Left lobe of liver (tissue), 2 donors: ENCODE measurements around the gene KCNK18. TPM values are rescaled to one million over a fixed set of nuclear protein-coding genes. Genes with fewer than 3 reads are reported as not detected.

Experiments
- ATAC-seq: fragments of 200-7000 bp; cut with Tn5 transposase; one replicate; pipeline ENCODE4 v1.9.1; 2020; ENCODE audit warnings: mild to moderate bottlenecking, moderate library complexity
- DNase-seq: peaks from one replicate; pipeline ENCODE4 v3.0.0-alpha.2; 2020; ENCODE audit warnings: low spot score
- total RNA-seq: library from RNA; stranded (reverse); gene quantifications from one replicate; pipeline ENCODE4 v1.2.1, GENCODE V29; 2021
- donor health status: DM: no; HTN: no; CAD: no; lungs with moderate emphysema.
- donor health status: DM: no; HTN: yes; CAD: no.

KCNK18 gene
- not detected for total RNA-seq

- ATAC-seq (no peak), DNase-seq (no peak)
Observed at GRCh38 chr10:117197189-117197588, at the start of gene KCNK18. Gene KCNK18 (plus strand): TSS chr10:117197489. CDS start chr10:117197489, 0 bp downstream.

GRCh38 chr10:117148284-117148683, 49.0 kb upstream of the KCNK18 start:
- DNase-seq: no peak
- no peak for ATAC-seq

GRCh38 chr10:117152668-117153067, 44.6 kb upstream of the KCNK18 start:
- DNase-seq: no peak
- no peak for ATAC-seq

GRCh38 chr10:117158297-117158696, 39.0 kb upstream of the KCNK18 start:
- DNase-seq (no peak), ATAC-seq (no peak)

- DNase-seq (no peak), ATAC-seq (no peak)
Observed at GRCh38 chr10:117159390-117159789, 37.9 kb upstream of the KCNK18 start.

- ATAC-seq: no peak
- no peak for DNase-seq
Observed at GRCh38 chr10:117160567-117160966, 36.7 kb upstream of the KCNK18 start.

GRCh38 chr10:117161386-117162033, 35.8 kb upstream of the KCNK18 start:
- ATAC-seq (no peak), DNase-seq (no peak)

GRCh38 chr10:117162093-117163060, 34.9 kb upstream of the KCNK18 start:
- DNase-seq: no peak
- peak; percentile 6 for ATAC-seq

GRCh38 chr10:117163061-117163953, 34.0 kb upstream of the KCNK18 start:
- peak; percentile 16 for ATAC-seq

GRCh38 chr10:117163954-117164548, 33.2 kb upstream of the KCNK18 start:
- DNase-seq: no peak
- no peak for ATAC-seq

More at GRCh38 chr10:117163061-117163953, 34.0 kb upstream of the KCNK18 start:
- no peak for DNase-seq

GRCh38 chr10:117164592-117165537, 32.4 kb upstream of the KCNK18 start:
- DNase-seq: no peak
- ATAC-seq: peak; percentile 7

GRCh38 chr10:117165538-117166417, 31.5 kb upstream of the KCNK18 start:
- peak; percentile 77 for ATAC-seq
- DNase-seq: peak; percentile 49

- DNase-seq: no peak
Observed at GRCh38 chr10:117166418-117167345, 30.6 kb upstream of the KCNK18 start.

GRCh38 chr10:117167346-117167788, 29.9 kb upstream of the KCNK18 start:
- ATAC-seq (no peak), DNase-seq (no peak)

More at GRCh38 chr10:117166418-117167345, 30.6 kb upstream of the KCNK18 start:
- ATAC-seq: no peak

- peak; percentile 65 for DNase-seq
- ATAC-seq: peak; percentile 92
Observed at GRCh38 chr10:117167789-117168674, 29.3 kb upstream of the KCNK18 start.

- ATAC-seq (no peak), DNase-seq (no peak)
Observed at GRCh38 chr10:117168729-117169128, 28.6 kb upstream of the KCNK18 start.
